H1 (cell line): Measurements from ENCODE around the gene RPS19. TPM values are rescaled to one million over a fixed set of nuclear protein-coding genes. Genes with fewer than 3 reads are reported as not detected.
A peak's percentile ranks its signal among the peaks of the same experiment; 100 is the strongest.

Source experiments
- KDM1A ChIP-seq: fragments of 200-600, 300-600 bp; sonication (generic); IDR thresholded peaks from 2 replicates; pipeline ENCODE4 v1.7.1; 2016; ENCODE audit warnings: mild to moderate bottlenecking, low read length, borderline replicate concordance
- RFX5 ChIP-seq: IDR thresholded peaks from 2 replicates; pipeline ENCODE4 v1.6.1; 2011; ENCODE audit warnings: low read depth, low read length, improper control_type of control experiment, borderline replicate concordance
- SAP30 ChIP-seq: fragments of 300-600 bp; sonication (generic); IDR thresholded peaks from 2 replicates; pipeline ENCODE4 v1.7.1; 2012; ENCODE audit warnings: low read length, moderate library complexity, mild to moderate bottlenecking, inconsistent platforms; ENCODE audit not compliant: insufficient read depth, insufficient replicate concordance
- SIN3A ChIP-seq, 2 experiments: IDR thresholded peaks in 1 of 2; conservative IDR thresholded peaks in 1 of 2; 2 replicates each; pipeline ENCODE4 v1.6.1; 2011 to 2012; ENCODE audit warnings: low read length in 2 of 2, improper control_type of control experiment in 1 of 2, low read depth in 1 of 2, mild to moderate bottlenecking in 1 of 2
- SP2 ChIP-seq: IDR thresholded peaks from 2 replicates; pipeline ENCODE4 v1.6.1; 2012; ENCODE audit warnings: mild to moderate bottlenecking, low read length, inconsistent platforms
- SRF ChIP-seq: IDR thresholded peaks from 2 replicates; pipeline ENCODE4 v1.6.1; 2011; ENCODE audit warnings: mild to moderate bottlenecking, low read depth, low read length, moderate library complexity
- TAF7 ChIP-seq: optimal IDR thresholded peaks from 2 replicates; pipeline ENCODE3; 2011; ENCODE audit warnings: low read depth, mild to moderate bottlenecking, inconsistent platforms, low read length, moderate library complexity, borderline replicate concordance
- TCF12 ChIP-seq: IDR thresholded peaks from 2 replicates; pipeline ENCODE4 v1.6.1; 2011; ENCODE audit warnings: low read depth, mild to moderate bottlenecking, low read length
- YY1 ChIP-seq: IDR thresholded peaks from 2 replicates; pipeline ENCODE4 v1.6.1; 2011; ENCODE audit warnings: low read depth, mild to moderate bottlenecking, low read length
- polyA plus RNA-seq, 7 experiments: library from polyadenylated mRNA; depleted of rRNA in 3 of 7; stranded (reverse) in 5 of 7; unstranded in 2 of 7; fragments of >200 nt in 5 of 7; fragments of 200-250 nt in 2 of 7; gene quantifications; 1 replicate in 5 of 7; 2 replicates in 1 of 7; 4 replicates in 1 of 7; pipeline versions ENCODE4 v1.2.1 to v1.2.3, GENCODE V29; 2011 to 2013; ENCODE audit warnings: missing spikeins in 2 of 7, mixed read lengths in 2 of 7
- total RNA-seq: library from RNA; stranded (reverse); fragmentation: NEBNext Ultra II Directional; extraction: Animal tissue kit (Norgen Biotek cat#: 25700); gene quantifications from 2 replicates; pipeline ENCODE4 v1.2.1, GENCODE V29; 2021
- TF ChIP-seq, protein P1 (sequence below): fragments of 300-600 bp; sonication (generic); IDR thresholded peaks from 2 replicates; pipeline ENCODE4 v1.7.1; 2012; ENCODE audit warnings: low read length, moderate library complexity, mild to moderate bottlenecking, inconsistent platforms; ENCODE audit not compliant: insufficient replicate concordance

Gene RPS19
- total and polyA plus RNA-seq, 2 of the 8 experiments (the other 6 are each of a cell fraction or from before 2014, with no cell fraction given): 2,817 to 5,751 TPM

DNA sequence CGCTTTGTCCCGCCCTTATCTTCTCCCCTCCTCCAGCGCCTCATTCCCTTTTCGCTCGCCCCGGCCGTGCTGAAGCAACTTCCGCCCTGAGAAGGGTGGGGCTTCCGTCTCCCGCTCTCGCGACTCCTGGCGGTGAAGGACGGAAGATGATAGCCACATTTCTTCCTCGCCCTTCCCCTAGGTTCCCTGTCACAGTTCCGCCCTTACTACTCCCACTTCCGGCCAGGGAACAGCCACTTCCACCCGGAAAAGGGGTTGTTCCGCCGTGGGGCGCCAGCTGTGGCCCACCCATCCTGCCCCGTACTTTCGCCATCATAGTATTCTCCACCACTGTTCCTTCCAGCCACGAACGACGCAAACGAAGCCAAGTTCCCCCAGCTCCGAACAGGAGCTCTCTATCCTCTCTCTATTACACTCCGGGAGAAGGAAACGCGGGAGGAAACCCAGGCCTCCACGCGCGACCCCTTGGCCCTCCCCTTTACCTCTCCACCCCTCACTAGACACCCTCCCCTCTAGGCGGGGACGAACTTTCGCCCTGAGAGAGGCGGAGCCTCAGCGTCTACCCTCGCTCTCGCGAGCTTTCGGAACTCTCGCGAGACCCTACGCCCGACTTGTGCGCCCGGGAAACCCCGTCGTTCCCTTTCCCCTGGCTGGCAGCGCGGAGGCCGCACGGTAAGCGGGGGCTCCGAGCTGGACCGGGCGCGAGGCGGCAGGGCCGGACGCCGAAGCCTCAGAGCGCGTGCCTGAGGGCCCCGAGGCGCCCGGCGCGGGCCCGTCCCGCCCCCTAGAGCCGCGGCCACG lies at the start of gene RPS19 (continued):
- TF ChIP-seq, protein P1, sequence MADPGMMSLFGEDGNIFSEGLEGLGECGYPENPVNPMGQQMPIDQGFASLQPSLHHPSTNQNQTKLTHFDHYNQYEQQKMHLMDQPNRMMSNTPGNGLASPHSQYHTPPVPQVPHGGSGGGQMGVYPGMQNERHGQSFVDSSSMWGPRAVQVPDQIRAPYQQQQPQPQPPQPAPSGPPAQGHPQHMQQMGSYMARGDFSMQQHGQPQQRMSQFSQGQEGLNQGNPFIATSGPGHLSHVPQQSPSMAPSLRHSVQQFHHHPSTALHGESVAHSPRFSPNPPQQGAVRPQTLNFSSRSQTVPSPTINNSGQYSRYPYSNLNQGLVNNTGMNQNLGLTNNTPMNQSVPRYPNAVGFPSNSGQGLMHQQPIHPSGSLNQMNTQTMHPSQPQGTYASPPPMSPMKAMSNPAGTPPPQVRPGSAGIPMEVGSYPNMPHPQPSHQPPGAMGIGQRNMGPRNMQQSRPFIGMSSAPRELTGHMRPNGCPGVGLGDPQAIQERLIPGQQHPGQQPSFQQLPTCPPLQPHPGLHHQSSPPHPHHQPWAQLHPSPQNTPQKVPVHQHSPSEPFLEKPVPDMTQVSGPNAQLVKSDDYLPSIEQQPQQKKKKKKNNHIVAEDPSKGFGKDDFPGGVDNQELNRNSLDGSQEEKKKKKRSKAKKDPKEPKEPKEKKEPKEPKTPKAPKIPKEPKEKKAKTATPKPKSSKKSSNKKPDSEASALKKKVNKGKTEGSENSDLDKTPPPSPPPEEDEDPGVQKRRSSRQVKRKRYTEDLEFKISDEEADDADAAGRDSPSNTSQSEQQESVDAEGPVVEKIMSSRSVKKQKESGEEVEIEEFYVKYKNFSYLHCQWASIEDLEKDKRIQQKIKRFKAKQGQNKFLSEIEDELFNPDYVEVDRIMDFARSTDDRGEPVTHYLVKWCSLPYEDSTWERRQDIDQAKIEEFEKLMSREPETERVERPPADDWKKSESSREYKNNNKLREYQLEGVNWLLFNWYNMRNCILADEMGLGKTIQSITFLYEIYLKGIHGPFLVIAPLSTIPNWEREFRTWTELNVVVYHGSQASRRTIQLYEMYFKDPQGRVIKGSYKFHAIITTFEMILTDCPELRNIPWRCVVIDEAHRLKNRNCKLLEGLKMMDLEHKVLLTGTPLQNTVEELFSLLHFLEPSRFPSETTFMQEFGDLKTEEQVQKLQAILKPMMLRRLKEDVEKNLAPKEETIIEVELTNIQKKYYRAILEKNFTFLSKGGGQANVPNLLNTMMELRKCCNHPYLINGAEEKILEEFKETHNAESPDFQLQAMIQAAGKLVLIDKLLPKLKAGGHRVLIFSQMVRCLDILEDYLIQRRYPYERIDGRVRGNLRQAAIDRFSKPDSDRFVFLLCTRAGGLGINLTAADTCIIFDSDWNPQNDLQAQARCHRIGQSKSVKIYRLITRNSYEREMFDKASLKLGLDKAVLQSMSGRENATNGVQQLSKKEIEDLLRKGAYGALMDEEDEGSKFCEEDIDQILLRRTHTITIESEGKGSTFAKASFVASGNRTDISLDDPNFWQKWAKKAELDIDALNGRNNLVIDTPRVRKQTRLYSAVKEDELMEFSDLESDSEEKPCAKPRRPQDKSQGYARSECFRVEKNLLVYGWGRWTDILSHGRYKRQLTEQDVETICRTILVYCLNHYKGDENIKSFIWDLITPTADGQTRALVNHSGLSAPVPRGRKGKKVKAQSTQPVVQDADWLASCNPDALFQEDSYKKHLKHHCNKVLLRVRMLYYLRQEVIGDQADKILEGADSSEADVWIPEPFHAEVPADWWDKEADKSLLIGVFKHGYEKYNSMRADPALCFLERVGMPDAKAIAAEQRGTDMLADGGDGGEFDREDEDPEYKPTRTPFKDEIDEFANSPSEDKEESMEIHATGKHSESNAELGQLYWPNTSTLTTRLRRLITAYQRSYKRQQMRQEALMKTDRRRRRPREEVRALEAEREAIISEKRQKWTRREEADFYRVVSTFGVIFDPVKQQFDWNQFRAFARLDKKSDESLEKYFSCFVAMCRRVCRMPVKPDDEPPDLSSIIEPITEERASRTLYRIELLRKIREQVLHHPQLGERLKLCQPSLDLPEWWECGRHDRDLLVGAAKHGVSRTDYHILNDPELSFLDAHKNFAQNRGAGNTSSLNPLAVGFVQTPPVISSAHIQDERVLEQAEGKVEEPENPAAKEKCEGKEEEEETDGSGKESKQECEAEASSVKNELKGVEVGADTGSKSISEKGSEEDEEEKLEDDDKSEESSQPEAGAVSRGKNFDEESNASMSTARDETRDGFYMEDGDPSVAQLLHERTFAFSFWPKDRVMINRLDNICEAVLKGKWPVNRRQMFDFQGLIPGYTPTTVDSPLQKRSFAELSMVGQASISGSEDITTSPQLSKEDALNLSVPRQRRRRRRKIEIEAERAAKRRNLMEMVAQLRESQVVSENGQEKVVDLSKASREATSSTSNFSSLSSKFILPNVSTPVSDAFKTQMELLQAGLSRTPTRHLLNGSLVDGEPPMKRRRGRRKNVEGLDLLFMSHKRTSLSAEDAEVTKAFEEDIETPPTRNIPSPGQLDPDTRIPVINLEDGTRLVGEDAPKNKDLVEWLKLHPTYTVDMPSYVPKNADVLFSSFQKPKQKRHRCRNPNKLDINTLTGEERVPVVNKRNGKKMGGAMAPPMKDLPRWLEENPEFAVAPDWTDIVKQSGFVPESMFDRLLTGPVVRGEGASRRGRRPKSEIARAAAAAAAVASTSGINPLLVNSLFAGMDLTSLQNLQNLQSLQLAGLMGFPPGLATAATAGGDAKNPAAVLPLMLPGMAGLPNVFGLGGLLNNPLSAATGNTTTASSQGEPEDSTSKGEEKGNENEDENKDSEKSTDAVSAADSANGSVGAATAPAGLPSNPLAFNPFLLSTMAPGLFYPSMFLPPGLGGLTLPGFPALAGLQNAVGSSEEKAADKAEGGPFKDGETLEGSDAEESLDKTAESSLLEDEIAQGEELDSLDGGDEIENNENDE: no peak
- TF ChIP-seq TAF7 (peak; percentile 99), SP2 (no peak), SIN3A (conservative IDR thresholded peaks at IDR 0.05 in 1 of 2, IDR thresholded peaks at IDR 0.05 in 1 of 2; ENCODE audit: low read depth in 1 of 2, low read length in 2 of 2) (peak; percentile 70 to 71), TCF12 (no peak), YY1 (0 out of 2 replicates have a peak, but pooled peaks have one; percentile 1), SRF (no peak), KDM1A (peak; percentile 43), SAP30 (peak; percentile 50), RFX5 (no peak)
